SU-DHL-6 (cell line): ENCODE measurements around the gene CARD9.

Experiments
- H2AFZ ChIP-seq: fragments of 200-600 bp; sonication (generic); 2 replicates; pipeline ENCODE4 v1.6.1; 2014; ENCODE audit warnings: low read depth, mild to moderate bottlenecking, moderate library complexity, mixed read lengths, antibody characterized with exemption, low read length; ENCODE audit not compliant: severe bottlenecking
- H3F3A ChIP-seq: fragments of 200-600 bp; shearing (Covaris generic); 2 replicates; pipeline ENCODE4 v1.6.0; 2016; ENCODE audit warnings: antibody characterized with exemption, mild to moderate bottlenecking; ENCODE audit not compliant: insufficient read depth
- H3K27ac ChIP-seq: fragments of 200-600 bp; sonication (generic); 2 replicates; pipeline ENCODE4 v1.5.1; 2016; ENCODE audit warnings: low read depth, mild to moderate bottlenecking, low read length, moderate library complexity, mixed read lengths
- H3K27me3 ChIP-seq: fragments of 200-600 bp; sonication (generic), shearing (Covaris generic); 2 replicates; pipeline ENCODE4 v1.6.0; 2014; ENCODE audit warnings: mild to moderate bottlenecking, low read length
- H3K36me3 ChIP-seq: fragments of 200-600 bp; sonication (generic); 2 replicates; pipeline ENCODE4 v1.6.1; 2014; ENCODE audit warnings: mild to moderate bottlenecking, low read length, mixed read lengths
- H3K4me2 ChIP-seq: fragments of 300-600, 200-600 bp; shearing (Covaris generic), sonication (generic); 2 replicates; pipeline ENCODE4 v1.6.0; 2014; ENCODE audit warnings: low read length, low read depth, mild to moderate bottlenecking; ENCODE audit not compliant: poor library complexity, severe bottlenecking
- H3K4me3 ChIP-seq: fragments of 200-600 bp; sonication (generic); 2 replicates; pipeline ENCODE4 v1.5.1; 2014; ENCODE audit warnings: antibody characterized with exemption, low read length, mild to moderate bottlenecking, mixed read lengths; ENCODE audit not compliant: insufficient read depth, poor library complexity, severe bottlenecking
- H3K79me2 ChIP-seq: fragments of 200-600 bp; sonication (generic); 2 replicates; pipeline ENCODE4 v1.6.1; 2014; ENCODE audit warnings: mild to moderate bottlenecking, low read length, moderate library complexity; ENCODE audit not compliant: insufficient read depth
- H3K9ac ChIP-seq: fragments of 200-600 bp; sonication (generic); 2 replicates; pipeline ENCODE4 v1.7.0; 2014; ENCODE audit warnings: mild to moderate bottlenecking, low read length
- H3K9me2 ChIP-seq: fragments of 200-600 bp; sonication (generic); replicated peaks from 2 replicates; pipeline ENCODE4 v1.6.1; 2014; ENCODE audit warnings: low read length; ENCODE audit not compliant: insufficient read depth
- H3K9me3 ChIP-seq: fragments of 200-600 bp; sonication (generic); 2 replicates; pipeline ENCODE4 v1.6.1; 2014; ENCODE audit warnings: low read length, mixed read lengths; ENCODE audit not compliant: insufficient read depth
- H4K20me1 ChIP-seq: fragments of 200-600 bp; sonication (generic); 2 replicates; pipeline ENCODE4 v1.6.1; 2014; ENCODE audit warnings: low read depth, mild to moderate bottlenecking, antibody characterized with exemption, low read length, moderate library complexity, mixed read lengths
- EZH2phosphoT487 ChIP-seq: fragments of 200-600 bp; sonication (generic), shearing (Covaris generic); conservative IDR thresholded peaks from 2 replicates; pipeline ENCODE4 v1.6.1; 2018; ENCODE audit warnings: mild to moderate bottlenecking, antibody characterized with exemption, low read length, moderate library complexity, mixed read lengths
- TF ChIP-seq, protein P1 (sequence below): fragments of 200-600 bp; sonication (generic); IDR thresholded peaks from one replicate; pipeline ENCODE4 v1.5.1; 2017; ENCODE audit warnings: antibody characterized with exemption, mild to moderate bottlenecking, low read length, moderate library complexity; ENCODE audit not compliant: insufficient read depth, poor library complexity, severe bottlenecking

CARD9 gene

DNA sequence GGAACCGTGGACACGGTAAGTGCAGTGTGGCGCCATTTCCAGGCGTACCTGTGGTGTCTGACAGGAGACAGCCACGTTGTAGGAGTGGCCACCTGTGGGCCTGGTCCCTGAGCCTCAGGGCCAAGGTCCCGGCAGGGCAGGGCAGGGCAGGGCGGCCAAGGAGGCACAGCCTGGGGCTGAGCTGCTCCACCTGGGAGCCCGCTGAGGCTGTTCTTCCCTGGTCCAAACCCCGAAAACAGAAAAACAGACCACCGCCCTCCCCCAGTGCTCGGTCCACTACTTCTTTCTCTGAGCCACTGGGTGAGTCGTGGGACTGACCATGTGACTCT is 45.6 kb upstream of the CARD9 start:
- Histone ChIP-seq H3K9me2 (no peaks in the 10 kb centered on the region), H3F3A (no peaks in the 10 kb centered on the region), H3K9me3 (no peaks in the 10 kb centered on the region), H3K36me3 (no peaks in the 10 kb centered on the region), H4K20me1 (no peaks in the 10 kb centered on the region), H2AFZ (no peak overlapping the region), H3K79me2 (no peaks in the 10 kb centered on the region), H3K9ac (no peak overlapping the region), H3K27me3 (no peaks in the 10 kb centered on the region), H3K27ac (no peak overlapping the region), H3K4me2 (no peak overlapping the region), H3K4me3 (no peak overlapping the region)
- TF ChIP-seq EZH2phosphoT487 = no peak
- TF ChIP-seq, protein P1, sequence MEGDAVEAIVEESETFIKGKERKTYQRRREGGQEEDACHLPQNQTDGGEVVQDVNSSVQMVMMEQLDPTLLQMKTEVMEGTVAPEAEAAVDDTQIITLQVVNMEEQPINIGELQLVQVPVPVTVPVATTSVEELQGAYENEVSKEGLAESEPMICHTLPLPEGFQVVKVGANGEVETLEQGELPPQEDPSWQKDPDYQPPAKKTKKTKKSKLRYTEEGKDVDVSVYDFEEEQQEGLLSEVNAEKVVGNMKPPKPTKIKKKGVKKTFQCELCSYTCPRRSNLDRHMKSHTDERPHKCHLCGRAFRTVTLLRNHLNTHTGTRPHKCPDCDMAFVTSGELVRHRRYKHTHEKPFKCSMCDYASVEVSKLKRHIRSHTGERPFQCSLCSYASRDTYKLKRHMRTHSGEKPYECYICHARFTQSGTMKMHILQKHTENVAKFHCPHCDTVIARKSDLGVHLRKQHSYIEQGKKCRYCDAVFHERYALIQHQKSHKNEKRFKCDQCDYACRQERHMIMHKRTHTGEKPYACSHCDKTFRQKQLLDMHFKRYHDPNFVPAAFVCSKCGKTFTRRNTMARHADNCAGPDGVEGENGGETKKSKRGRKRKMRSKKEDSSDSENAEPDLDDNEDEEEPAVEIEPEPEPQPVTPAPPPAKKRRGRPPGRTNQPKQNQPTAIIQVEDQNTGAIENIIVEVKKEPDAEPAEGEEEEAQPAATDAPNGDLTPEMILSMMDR = no peak

DNA sequence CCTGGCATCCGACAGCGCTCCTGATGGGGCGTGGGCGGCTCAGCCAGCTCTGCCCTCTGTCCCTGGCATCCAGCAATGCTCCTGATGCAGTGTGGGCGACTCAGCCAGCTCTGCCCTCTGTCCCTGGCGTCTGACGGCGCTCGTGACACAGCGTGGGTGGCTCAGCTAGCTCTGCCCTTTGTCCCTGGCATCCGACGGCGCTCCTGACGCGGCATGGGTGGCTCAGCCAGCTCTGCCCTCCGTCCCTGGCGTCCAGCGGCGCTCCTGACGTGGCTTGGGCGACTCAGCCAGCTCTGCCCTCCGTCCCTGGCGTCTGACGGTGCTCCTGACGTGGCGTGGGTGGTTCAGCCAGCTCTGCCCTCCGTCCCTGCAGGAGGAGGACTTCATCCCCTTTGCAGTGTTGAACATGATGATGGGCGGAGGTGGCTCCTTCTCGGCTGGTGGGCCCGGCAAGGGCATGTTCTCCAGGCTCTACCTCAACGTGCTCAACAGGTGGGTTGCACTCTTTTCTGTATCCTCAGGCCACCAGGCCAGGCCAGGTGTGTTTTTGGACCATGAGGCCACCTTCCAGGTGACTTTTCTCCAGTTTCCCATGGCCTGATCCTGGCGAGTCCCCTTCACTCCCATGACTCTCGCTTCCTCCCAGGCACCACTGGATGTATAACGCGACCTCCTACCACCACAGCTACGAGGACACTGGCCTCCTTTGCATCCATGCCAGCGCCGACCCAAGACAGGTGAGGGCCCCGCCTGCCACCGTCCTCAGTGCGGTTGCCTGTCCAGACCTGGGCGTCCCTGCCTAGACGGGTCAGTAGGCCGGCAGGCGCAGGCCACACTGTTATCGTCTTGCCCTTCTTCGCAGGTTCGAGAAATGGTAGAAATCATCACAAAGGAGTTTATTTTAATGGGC is 45.0 kb upstream of the CARD9 start:
- Histone ChIP-seq H2AFZ (no peak overlapping the region), H4K20me1 (no peaks in the 10 kb centered on the region), H3K9me2 (no peaks in the 10 kb centered on the region), H3K27ac (no peak overlapping the region), H3K9me3 (no peaks in the 10 kb centered on the region), H3K36me3 (no peaks in the 10 kb centered on the region), H3K4me3 (no peak overlapping the region), H3K4me2 (no peak overlapping the region), H3F3A (no peaks in the 10 kb centered on the region), H3K9ac (no peak overlapping the region), H3K79me2 (no peaks in the 10 kb centered on the region), H3K27me3 (no peaks in the 10 kb centered on the region)
- no peak for TF ChIP-seq EZH2phosphoT487
- TF ChIP-seq, protein P1 = no peak

DNA sequence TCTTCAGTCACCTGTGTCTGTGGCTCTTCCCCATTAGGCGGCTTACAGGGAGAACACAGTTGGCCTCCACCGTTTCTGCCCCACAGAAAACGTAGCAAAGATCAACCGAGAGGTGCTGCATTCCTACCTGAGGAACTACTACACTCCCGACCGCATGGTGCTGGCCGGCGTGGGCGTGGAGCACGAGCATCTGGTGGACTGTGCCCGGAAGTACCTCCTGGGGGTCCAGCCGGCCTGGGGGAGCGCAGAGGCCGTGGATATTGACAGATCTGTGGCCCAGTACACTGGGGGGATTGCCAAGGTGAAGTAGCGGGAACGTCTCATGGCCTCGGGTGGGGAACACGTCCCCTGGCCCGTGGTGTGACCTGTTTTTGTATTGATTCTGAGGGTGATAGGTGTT is 43.4 kb upstream of the CARD9 start:
- Histone ChIP-seq H3K9me2 (no peaks in the 10 kb centered on the region), H4K20me1 (no peaks in the 10 kb centered on the region), H3K36me3 (0 out of 2 replicates have a peak, but pooled peaks cover 8% of the 10 kb centered on the region), H3K4me3 (no peak overlapping the region), H3K27me3 (no peaks in the 10 kb centered on the region), H3K9me3 (no peaks in the 10 kb centered on the region), H2AFZ (no peak overlapping the region), H3K79me2 (peaks cover 13% of the 10 kb centered on the region), H3F3A (no peaks in the 10 kb centered on the region), H3K27ac (no peak overlapping the region), H3K4me2 (no peak overlapping the region), H3K9ac (no peak overlapping the region)
- TF ChIP-seq EZH2phosphoT487 = no peak
- TF ChIP-seq, protein P1 = no peak
